GM18868 (cell line): ENCODE data around the gene CARD11.

Source experiments
- ATAC-seq: cut with Tn5 transposase; IDR thresholded peaks from one replicate; pipeline ENCODE4 v1.9.1; 2021; ENCODE audit warnings: mild to moderate bottlenecking, moderate library complexity; ENCODE audit not compliant: unreplicated experiment

The CARD11 gene

GRCh38 chr7:2856388-2857169 is 187.1 kb downstream of the CARD11 start:
- ATAC-seq: no peak
